ENCODE results near the gene TRIML1. TPM values are rescaled to one million over a fixed set of nuclear protein-coding genes. Genes with fewer than 3 reads are reported as not detected.

Gene TRIML1
- total RNA-seq, 1 donor from 2014 or later: not detected

- TF ChIP-seq, protein P1, sequence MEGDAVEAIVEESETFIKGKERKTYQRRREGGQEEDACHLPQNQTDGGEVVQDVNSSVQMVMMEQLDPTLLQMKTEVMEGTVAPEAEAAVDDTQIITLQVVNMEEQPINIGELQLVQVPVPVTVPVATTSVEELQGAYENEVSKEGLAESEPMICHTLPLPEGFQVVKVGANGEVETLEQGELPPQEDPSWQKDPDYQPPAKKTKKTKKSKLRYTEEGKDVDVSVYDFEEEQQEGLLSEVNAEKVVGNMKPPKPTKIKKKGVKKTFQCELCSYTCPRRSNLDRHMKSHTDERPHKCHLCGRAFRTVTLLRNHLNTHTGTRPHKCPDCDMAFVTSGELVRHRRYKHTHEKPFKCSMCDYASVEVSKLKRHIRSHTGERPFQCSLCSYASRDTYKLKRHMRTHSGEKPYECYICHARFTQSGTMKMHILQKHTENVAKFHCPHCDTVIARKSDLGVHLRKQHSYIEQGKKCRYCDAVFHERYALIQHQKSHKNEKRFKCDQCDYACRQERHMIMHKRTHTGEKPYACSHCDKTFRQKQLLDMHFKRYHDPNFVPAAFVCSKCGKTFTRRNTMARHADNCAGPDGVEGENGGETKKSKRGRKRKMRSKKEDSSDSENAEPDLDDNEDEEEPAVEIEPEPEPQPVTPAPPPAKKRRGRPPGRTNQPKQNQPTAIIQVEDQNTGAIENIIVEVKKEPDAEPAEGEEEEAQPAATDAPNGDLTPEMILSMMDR (IDR thresholded peaks at IDR 0.05; ENCODE audit: unreplicated experiment): no peak
- H3K9me3 Mint-ChIP-seq (ENCODE audit: low read depth): no peaks in the 10 kb centered on the region
- peaks cover 2% of the 10 kb centered on the region for H3K36me3 Mint-ChIP-seq (ENCODE audit: insufficient read depth)
- H3K27me3 Mint-ChIP-seq: peaks cover 14% of the 10 kb centered on the region
- no peak overlapping the region for H3K27ac Mint-ChIP-seq
- DNase-seq (ENCODE audit: low spot score, unreplicated experiment): no peak
- H3K4me1 Mint-ChIP-seq (ENCODE audit: low read depth): no peaks in the 10 kb centered on the region
- no peak overlapping the region for H3K4me3 Mint-ChIP-seq (ENCODE audit: low read depth)
Observed at GRCh38 chr4:188110036-188110435, 29.2 kb upstream of the TRIML1 start.

GRCh38 chr4:188110741-188111471 is 28.3 kb upstream of the TRIML1 start:
- TF ChIP-seq, protein P1 (IDR thresholded peaks at IDR 0.05; ENCODE audit: unreplicated experiment): no peak
- Mint-ChIP-seq H3K27ac (no peak overlapping the region), H3K36me3 (ENCODE audit: insufficient read depth) (peaks cover 1% of the 10 kb centered on the region), H3K27me3 (peaks cover 14% of the 10 kb centered on the region), H3K9me3 (ENCODE audit: low read depth) (no peaks in the 10 kb centered on the region), H3K4me1 (ENCODE audit: low read depth) (no peaks in the 10 kb centered on the region), H3K4me3 (ENCODE audit: low read depth) (no peak overlapping the region)
- DNase-seq (ENCODE audit: low spot score, unreplicated experiment): no peak

DNA sequence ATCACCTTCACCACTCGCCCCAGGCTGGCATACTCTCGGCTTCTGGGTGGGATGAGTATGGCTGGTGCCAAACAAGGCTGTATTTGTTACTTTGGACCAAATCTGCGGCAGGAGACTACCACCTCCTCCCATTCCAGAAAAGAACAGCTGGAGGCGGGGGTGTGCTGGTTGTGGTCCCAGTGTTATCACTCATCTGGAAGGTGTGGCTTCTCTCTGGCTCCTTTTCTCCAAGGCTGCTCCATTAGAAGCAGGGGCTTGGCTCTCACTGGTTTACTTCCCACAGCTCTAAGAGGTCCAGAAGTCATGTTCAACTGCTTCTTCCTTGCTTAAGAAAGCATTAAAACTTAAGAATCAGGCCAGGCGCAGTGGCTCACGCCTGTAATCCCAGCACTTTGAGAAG is 27.3 kb upstream of the TRIML1 start:
- no peak overlapping the region for H3K27ac Mint-ChIP-seq
- no peaks in the 10 kb centered on the region for H3K4me1 Mint-ChIP-seq (ENCODE audit: low read depth)
- H3K27me3 Mint-ChIP-seq: peaks cover 14% of the 10 kb centered on the region
- no peak for DNase-seq (ENCODE audit: low spot score, unreplicated experiment)
- H3K36me3 Mint-ChIP-seq (ENCODE audit: insufficient read depth): peaks cover 1% of the 10 kb centered on the region
- TF ChIP-seq, protein P1 (IDR thresholded peaks at IDR 0.05; ENCODE audit: unreplicated experiment): no peak
- H3K4me3 Mint-ChIP-seq (ENCODE audit: low read depth): no peak overlapping the region
- no peaks in the 10 kb centered on the region for H3K9me3 Mint-ChIP-seq (ENCODE audit: low read depth)

DNA sequence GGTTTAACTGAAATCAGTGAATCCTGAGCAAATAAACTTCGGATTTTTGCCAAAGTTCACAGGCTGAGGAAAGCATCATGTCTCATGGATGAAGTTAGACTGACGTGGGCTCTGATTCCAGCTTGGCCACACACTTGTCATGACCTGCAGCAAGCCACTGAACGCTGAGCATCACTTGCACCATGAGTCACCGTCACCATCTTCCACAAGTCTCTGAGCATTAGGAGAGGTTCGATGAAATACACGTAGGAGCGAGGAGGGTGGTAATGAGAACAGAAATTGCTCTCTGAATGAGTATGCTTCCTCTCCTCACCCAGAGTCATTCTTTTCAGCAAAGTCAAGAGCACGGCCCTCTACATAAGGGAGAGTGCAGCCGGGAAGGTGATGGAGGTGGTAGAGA is 26.1 kb upstream of the TRIML1 start:
- DNase-seq (ENCODE audit: low spot score, unreplicated experiment): no peak
- Mint-ChIP-seq H3K4me3 (ENCODE audit: low read depth) (no peak overlapping the region), H3K4me1 (ENCODE audit: low read depth) (no peaks in the 10 kb centered on the region), H3K36me3 (ENCODE audit: insufficient read depth) (no peaks in the 10 kb centered on the region), H3K9me3 (ENCODE audit: low read depth) (no peaks in the 10 kb centered on the region), H3K27ac (no peak overlapping the region), H3K27me3 (peaks cover 8% of the 10 kb centered on the region)
- TF ChIP-seq, protein P1 (IDR thresholded peaks at IDR 0.05; ENCODE audit: unreplicated experiment): no peak

DNA sequence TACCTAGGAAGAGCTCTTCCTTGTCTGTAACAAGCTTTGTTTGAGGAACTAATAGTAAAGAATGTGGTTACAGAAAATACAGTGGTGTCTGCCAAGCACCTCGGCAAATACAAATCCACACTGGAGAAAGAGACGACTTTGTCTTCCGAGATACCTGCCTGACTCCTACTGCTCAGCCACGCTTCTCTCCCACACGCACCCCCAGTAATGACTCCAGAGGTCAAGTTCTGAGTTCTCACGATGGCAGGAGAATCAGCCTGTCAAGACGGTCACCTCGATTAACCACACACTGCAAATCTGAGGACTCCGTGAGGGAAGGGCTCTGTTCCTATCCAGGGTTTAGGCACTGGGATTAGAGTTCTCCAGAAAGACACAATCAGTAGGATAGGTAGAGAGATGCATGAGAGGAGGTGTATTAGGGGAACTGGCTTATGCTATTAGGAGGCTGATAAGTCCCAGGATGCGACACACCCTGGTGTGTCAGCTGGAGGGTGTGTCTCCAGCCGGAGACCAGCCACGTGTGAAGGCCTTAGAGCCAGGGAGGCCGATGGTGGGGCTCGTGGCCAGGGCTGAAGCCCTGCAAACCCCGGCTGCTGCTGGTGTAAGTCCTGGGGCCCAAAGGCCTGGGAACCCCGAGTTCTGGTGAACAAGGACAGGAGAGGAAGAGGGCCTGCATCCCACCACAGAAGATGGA is 21.5 kb upstream of the TRIML1 start:
- H3K4me1 Mint-ChIP-seq (ENCODE audit: low read depth): no peaks in the 10 kb centered on the region
- H3K36me3 Mint-ChIP-seq (ENCODE audit: insufficient read depth): no peaks in the 10 kb centered on the region
- H3K4me3 Mint-ChIP-seq (ENCODE audit: low read depth): no peak overlapping the region
- peaks cover 3% of the 10 kb centered on the region for H3K27me3 Mint-ChIP-seq
- no peaks in the 10 kb centered on the region for H3K9me3 Mint-ChIP-seq (ENCODE audit: low read depth)
- no peak for DNase-seq (ENCODE audit: low spot score, unreplicated experiment)
- TF ChIP-seq, protein P1 (IDR thresholded peaks at IDR 0.05; ENCODE audit: unreplicated experiment): no peak
- no peak overlapping the region for H3K27ac Mint-ChIP-seq

Measured in progenitor cell of endocrine pancreas (in vitro differentiated cells).